WERI-Rb-1 (cell line): ENCODE data around the gene MTMR1.

Source experiments
- DNase-seq: peaks from one replicate; pipeline ENCODE4 v3.0.0-alpha.2; 2020
- H3K27ac ChIP-seq: fragments of 250-450 bp; sonication (Bioruptor Pico); 2 replicates; pipeline ENCODE4 v1.5.1; 2020; ENCODE audit warnings: mild to moderate bottlenecking, moderate library complexity
- H3K27me3 ChIP-seq: fragments of 250-450 bp; sonication (Bioruptor Pico); 2 replicates; pipeline ENCODE4 v1.5.1; 2021; ENCODE audit warnings: mild to moderate bottlenecking, low read depth, moderate library complexity; ENCODE audit not compliant: insufficient read depth, severe bottlenecking
- H3K36me3 ChIP-seq: fragments of 250-450 bp; sonication (Bioruptor Pico); 2 replicates; pipeline ENCODE4 v1.5.1; 2020; ENCODE audit warnings: mild to moderate bottlenecking, moderate library complexity
- H3K4me3 ChIP-seq: 2 replicates; pipeline ENCODE4 v1.5.1; 2011; ENCODE audit warnings: low read depth, mild to moderate bottlenecking, control low read depth, low read length
- H3K9me3 ChIP-seq: fragments of 250-450 bp; sonication (Bioruptor Pico); 2 replicates; pipeline ENCODE4 v1.5.1; 2021; ENCODE audit warnings: mild to moderate bottlenecking, moderate library complexity; ENCODE audit not compliant: severe bottlenecking
- TF ChIP-seq, protein P1 (sequence below): IDR thresholded peaks from 2 replicates; pipeline ENCODE4 v1.5.1; 2011; ENCODE audit warnings: low read depth, mild to moderate bottlenecking, control low read depth, inconsistent platforms, low read length

The MTMR1 gene

DNA sequence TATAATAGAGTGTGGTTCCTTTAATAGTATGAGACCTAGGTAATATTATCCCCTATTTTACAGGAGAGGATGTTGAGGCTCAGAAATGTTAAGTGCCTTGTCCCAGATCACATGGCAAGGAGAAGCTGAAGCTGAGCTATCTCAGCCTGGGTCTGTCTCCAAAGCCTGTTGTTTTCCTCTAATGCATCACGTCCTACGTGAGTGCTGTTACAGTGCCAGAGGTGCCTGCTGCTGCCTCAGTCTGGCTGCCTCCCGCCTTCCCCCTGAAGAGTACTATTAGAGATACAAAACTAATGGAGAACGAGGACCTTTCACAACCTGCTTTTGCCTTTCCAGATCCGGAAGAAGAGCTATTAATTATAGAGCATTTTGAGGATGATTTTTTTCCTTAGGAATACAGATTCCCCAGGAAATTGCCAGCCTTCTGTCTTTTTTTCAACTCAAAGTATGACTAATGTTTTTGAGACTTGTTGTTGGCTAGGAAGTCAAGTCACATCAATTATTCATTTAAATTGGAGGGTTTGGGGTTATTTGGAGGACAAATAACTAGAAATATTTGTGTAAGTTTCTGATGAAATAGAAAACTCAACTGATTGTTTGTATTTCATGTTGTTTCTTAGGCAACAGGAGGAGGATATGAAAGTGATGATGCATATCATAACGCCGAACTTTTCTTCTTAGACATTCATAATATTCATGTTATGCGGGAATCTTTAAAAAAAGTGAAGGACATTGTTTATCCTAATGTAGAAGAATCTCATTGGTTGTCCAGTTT, 43.9 kb upstream of the MTMR1 start:
- no peaks in the 10 kb centered on the region for H3K27me3 ChIP-seq
- TF ChIP-seq, protein P1, sequence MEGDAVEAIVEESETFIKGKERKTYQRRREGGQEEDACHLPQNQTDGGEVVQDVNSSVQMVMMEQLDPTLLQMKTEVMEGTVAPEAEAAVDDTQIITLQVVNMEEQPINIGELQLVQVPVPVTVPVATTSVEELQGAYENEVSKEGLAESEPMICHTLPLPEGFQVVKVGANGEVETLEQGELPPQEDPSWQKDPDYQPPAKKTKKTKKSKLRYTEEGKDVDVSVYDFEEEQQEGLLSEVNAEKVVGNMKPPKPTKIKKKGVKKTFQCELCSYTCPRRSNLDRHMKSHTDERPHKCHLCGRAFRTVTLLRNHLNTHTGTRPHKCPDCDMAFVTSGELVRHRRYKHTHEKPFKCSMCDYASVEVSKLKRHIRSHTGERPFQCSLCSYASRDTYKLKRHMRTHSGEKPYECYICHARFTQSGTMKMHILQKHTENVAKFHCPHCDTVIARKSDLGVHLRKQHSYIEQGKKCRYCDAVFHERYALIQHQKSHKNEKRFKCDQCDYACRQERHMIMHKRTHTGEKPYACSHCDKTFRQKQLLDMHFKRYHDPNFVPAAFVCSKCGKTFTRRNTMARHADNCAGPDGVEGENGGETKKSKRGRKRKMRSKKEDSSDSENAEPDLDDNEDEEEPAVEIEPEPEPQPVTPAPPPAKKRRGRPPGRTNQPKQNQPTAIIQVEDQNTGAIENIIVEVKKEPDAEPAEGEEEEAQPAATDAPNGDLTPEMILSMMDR = no peak
- H3K4me3 ChIP-seq = no peak overlapping the region
- no peaks in the 10 kb centered on the region for H3K36me3 ChIP-seq
- no peaks in the 10 kb centered on the region for H3K9me3 ChIP-seq
- DNase-seq = no peak
- H3K27ac ChIP-seq = no peak overlapping the region

DNA sequence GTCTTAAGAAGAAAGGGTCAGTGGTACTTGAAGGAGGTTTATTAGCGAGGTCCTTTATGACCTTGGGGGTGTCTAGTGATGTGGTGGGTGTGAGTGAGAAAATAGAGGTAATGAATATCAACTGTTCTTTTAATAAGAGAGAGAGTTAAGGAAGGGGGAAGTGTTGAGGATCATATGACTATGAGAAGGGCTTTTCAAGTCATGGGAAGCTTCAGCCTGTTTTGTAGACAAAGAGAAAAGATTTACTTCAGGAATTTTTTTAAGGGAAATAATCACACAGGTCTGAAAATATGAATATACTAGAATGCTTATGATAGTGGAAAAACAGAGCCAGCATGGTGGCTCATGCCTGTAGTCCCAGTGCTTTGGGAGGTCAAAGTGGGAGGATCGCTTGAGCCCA, 41.3 kb upstream of the MTMR1 start:
- DNase-seq = no peak
- H3K36me3 ChIP-seq = no peaks in the 10 kb centered on the region
- H3K27ac ChIP-seq = no peak overlapping the region
- H3K4me3 ChIP-seq = no peak overlapping the region
- TF ChIP-seq, protein P1 = no peak
- no peaks in the 10 kb centered on the region for H3K9me3 ChIP-seq
- no peaks in the 10 kb centered on the region for H3K27me3 ChIP-seq

DNA sequence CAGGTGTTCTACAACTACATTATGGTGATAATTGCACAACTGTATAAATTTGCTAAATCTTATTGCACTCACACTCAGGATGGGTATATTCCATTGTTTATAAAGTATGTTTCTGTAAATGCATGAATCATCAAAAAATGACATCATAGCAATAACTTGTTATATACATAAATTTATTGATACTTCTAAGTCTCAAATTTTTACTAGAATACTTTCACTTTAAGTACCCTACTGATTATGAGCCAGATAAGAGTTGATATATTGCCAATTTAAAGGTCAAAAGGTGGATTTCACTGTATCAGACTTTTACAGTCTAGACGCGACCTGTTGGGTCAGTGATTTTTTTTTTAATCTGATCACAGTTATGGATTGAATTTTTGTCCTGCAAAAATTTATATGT, 37.4 kb upstream of the MTMR1 start:
- TF ChIP-seq, protein P1 = no peak
- no peak overlapping the region for H3K27ac ChIP-seq
- H3K36me3 ChIP-seq = no peaks in the 10 kb centered on the region
- no peaks in the 10 kb centered on the region for H3K27me3 ChIP-seq
- no peak for DNase-seq
- no peaks in the 10 kb centered on the region for H3K9me3 ChIP-seq
- H3K4me3 ChIP-seq = no peak overlapping the region

DNA sequence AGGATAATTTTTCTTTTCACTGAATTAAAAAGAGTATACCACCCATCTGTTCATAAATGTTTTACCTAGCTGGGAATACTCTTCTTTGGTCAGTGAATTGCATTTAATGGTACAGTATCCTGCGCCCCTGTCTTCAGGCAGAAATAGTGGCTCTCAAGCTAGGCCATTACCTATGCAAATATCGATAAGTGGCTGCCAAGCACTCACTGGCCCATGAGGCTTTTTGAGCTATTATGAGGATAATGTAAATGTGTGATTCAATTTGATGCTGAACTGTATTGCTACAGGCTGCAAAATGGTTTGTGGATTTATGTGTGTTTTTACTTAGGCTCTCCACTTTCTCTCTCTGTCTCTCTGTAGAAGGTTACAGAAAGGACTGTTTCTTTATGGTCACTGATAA, 30.1 kb upstream of the MTMR1 start:
- Histone ChIP-seq H3K36me3 (no peaks in the 10 kb centered on the region; the same call in 1 of the 2 replicates), H3K27me3 (no peaks in the 10 kb centered on the region), H3K27ac (no peak overlapping the region), H3K9me3 (no peaks in the 10 kb centered on the region), H3K4me3 (no peak overlapping the region)
- TF ChIP-seq, protein P1 = no peak
- DNase-seq = no peak

DNA sequence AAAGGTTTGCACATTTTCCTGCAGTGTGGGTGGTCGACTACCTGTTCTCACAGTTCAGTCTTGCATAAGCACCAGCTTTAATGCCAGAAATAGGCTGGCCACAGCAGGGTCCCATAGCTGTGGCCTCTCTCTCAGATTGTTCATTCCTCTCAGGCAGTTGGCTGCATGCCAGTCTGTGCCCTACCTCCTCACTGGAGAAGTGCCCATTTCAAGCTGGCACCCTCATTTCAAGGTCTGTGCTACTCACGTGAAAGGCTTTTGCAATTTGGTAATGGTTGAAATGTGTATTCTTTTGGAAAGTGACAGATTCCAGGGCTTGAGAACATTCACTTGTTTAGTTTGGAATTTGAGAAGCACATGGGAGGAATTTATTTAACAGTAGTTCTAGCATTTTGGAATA, 28.9 kb upstream of the MTMR1 start:
- Histone ChIP-seq H3K27ac (no peak overlapping the region), H3K9me3 (no peaks in the 10 kb centered on the region), H3K36me3 (no peaks in the 10 kb centered on the region; the same call in 1 of the 2 replicates), H3K27me3 (no peaks in the 10 kb centered on the region), H3K4me3 (no peak overlapping the region)
- TF ChIP-seq, protein P1 = no peak
- no peak for DNase-seq

DNA sequence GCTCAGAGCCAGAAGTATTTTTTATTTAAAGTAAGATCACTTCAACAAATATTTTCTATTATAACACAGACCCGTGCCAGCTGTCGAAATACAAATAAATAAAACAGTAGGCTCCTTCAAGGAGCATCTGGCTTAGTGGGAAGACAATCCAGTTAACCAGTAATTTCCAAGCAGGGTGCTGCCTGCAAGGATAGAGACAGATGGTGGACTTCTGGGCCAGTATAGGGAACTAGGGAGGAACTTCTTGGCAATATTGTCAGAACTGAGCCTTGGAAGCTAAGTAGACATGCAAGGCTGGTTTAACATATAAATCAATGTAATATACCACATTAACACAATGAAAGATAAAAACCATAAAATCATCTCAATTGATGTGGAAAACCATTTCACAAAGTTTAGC, 17.0 kb upstream of the MTMR1 start:
- TF ChIP-seq, protein P1 = no peak
- Histone ChIP-seq H3K36me3 (no peaks in the 10 kb centered on the region), H3K27me3 (peaks cover 6% of the 10 kb centered on the region), H3K27ac (no peak overlapping the region), H3K4me3 (no peak overlapping the region), H3K9me3 (no peaks in the 10 kb centered on the region)
- DNase-seq = no peak
